Measurements from ENCODE around the gene GH2.

DNA sequence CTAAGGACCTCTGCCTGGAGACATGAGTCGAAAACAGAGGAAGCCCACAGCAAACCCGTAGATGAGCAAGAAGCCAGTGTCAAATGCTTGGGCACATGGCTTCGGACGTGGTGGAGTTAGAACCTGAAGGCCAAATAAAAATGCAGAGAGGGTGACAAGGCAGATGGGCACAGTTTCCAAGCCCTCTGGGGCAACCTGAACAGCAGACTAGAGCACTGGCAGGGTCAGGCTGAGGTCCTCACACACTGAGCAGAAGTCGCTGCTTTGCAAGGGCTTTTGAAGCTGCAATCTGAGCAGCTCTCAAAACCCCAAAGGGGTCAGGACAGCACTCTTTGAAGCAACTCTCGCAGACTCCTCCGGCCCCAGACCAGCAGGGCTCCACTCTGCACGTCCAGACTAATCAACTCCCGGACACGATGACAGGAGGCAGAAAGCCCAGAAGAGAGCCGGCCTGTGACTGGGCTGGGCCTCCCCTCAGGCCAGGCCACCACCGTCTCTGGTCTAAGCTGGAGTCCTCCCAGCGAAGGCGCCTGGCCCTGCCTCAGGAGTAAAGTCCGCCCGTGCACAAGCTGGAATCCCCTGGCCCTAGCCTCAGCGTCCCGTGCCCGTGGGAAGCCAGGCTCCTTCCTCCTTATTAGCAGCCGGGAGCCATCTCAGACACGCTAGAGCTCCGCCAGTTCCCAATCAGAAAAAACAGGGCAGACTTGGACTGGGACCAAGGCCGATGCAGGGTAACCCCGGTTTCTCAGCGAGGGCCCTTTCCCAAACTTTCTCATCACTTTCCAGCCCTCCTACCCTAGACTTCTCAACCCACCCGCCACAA lies 40.2 kb downstream of the GH2 start:
- TF ChIP-seq, protein P1, sequence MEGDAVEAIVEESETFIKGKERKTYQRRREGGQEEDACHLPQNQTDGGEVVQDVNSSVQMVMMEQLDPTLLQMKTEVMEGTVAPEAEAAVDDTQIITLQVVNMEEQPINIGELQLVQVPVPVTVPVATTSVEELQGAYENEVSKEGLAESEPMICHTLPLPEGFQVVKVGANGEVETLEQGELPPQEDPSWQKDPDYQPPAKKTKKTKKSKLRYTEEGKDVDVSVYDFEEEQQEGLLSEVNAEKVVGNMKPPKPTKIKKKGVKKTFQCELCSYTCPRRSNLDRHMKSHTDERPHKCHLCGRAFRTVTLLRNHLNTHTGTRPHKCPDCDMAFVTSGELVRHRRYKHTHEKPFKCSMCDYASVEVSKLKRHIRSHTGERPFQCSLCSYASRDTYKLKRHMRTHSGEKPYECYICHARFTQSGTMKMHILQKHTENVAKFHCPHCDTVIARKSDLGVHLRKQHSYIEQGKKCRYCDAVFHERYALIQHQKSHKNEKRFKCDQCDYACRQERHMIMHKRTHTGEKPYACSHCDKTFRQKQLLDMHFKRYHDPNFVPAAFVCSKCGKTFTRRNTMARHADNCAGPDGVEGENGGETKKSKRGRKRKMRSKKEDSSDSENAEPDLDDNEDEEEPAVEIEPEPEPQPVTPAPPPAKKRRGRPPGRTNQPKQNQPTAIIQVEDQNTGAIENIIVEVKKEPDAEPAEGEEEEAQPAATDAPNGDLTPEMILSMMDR (IDR thresholded peaks at IDR 0.05; ENCODE audit: poor library complexity, severe bottlenecking) = no peak
- TF ChIP-seq POLR2AphosphoS5 (IDR thresholded peaks at IDR 0.05) (no peak), EZH2 (IDR thresholded peaks at IDR 0.05; ENCODE audit: borderline replicate concordance, insufficient read depth, low read length, poor library complexity, severe bottlenecking) (no peak), TAF1 (IDR thresholded peaks at IDR 0.05; ENCODE audit: low read depth) (no peak), EP300 (conservative IDR thresholded peaks at IDR 0.05; ENCODE audit: poor library complexity, severe bottlenecking) (no peak), RAD21 (conservative IDR thresholded peaks at IDR 0.05) (no peak)

Data from neural cell (in vitro differentiated cells).